Measurements from ENCODE around the gene SCPEP1. TPM values are rescaled to one million over a fixed set of nuclear protein-coding genes. Genes with fewer than 3 reads are reported as not detected.
A peak's percentile ranks its signal among the peaks of the same experiment; 100 is the strongest.

The SCPEP1 gene
- total and polyA plus RNA-seq, 2 donors (not counting 1 experiment from before 2014, with no cell fraction given), result 84.7 to 101 TPM

GRCh38 chr17:56973520-56973919, 4.4 kb upstream of the SCPEP1 start:
- H3K27ac ChIP-seq (ENCODE audit: insufficient read depth, low read length), result no peak overlapping the region
- H3K36me3 ChIP-seq (ENCODE audit: control insufficient read depth, insufficient read depth, low read length), result no peaks in the 10 kb centered on the region
- H3K79me2 ChIP-seq (ENCODE audit: control insufficient read depth, insufficient read depth, low read length), result no peaks in the 10 kb centered on the region
- peak; percentile 15 to 18 for DNase-seq (ENCODE audit: low read depth in 2 of 2)
- H4K20me1 ChIP-seq (ENCODE audit: control insufficient read depth, extremely low read depth, insufficient read depth, low read length), result no peaks in the 10 kb centered on the region
- H3K4me1 ChIP-seq (ENCODE audit: control insufficient read depth, extremely low read depth, insufficient read depth, low read length), result no peaks in the 10 kb centered on the region
- H3K27me3 ChIP-seq (ENCODE audit: control insufficient read depth, insufficient read depth, low read length), result peaks cover 5% of the 10 kb centered on the region
- H3K4me3 ChIP-seq (replicated peaks in 1 of 4; ENCODE audit: control extremely low read depth in 1 of 4, insufficient read depth in 1 of 4, low read depth in 3 of 4, low read length in 4 of 4), result no peak overlapping the region
- no peaks in the 10 kb centered on the region for H3K9me3 ChIP-seq (ENCODE audit: control insufficient read depth, insufficient read depth, low read depth, low read length)
- TF ChIP-seq, protein P1, sequence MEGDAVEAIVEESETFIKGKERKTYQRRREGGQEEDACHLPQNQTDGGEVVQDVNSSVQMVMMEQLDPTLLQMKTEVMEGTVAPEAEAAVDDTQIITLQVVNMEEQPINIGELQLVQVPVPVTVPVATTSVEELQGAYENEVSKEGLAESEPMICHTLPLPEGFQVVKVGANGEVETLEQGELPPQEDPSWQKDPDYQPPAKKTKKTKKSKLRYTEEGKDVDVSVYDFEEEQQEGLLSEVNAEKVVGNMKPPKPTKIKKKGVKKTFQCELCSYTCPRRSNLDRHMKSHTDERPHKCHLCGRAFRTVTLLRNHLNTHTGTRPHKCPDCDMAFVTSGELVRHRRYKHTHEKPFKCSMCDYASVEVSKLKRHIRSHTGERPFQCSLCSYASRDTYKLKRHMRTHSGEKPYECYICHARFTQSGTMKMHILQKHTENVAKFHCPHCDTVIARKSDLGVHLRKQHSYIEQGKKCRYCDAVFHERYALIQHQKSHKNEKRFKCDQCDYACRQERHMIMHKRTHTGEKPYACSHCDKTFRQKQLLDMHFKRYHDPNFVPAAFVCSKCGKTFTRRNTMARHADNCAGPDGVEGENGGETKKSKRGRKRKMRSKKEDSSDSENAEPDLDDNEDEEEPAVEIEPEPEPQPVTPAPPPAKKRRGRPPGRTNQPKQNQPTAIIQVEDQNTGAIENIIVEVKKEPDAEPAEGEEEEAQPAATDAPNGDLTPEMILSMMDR (conservative IDR thresholded peaks at IDR 0.05 in 1 of 2, IDR thresholded peaks at IDR 0.05 in 1 of 2; ENCODE audit: low read depth in 1 of 2, low read length in 2 of 2), result no peak
- no peak for TF ChIP-seq EZH2 (IDR thresholded peaks at IDR 0.05; ENCODE audit: low read length, missing control alignments)
- H3K4me2 ChIP-seq (ENCODE audit: extremely low read depth, insufficient read depth, low read length), result no peak overlapping the region
- H2AFZ ChIP-seq (ENCODE audit: low read length), result no peak overlapping the region
- no peak overlapping the region for H3K9ac ChIP-seq (ENCODE audit: insufficient read depth, low read length)

GRCh38 chr17:56974055-56974454, 3.9 kb upstream of the SCPEP1 start:
- no peak for TF ChIP-seq EZH2 (IDR thresholded peaks at IDR 0.05; ENCODE audit: low read length, missing control alignments)
- TF ChIP-seq, protein P1 (conservative IDR thresholded peaks at IDR 0.05 in 1 of 2, IDR thresholded peaks at IDR 0.05 in 1 of 2; ENCODE audit: low read depth in 1 of 2, low read length in 2 of 2), result no peak

GRCh38 chr17:56975656-56976055, 2.3 kb upstream of the SCPEP1 start:
- H3K9ac ChIP-seq (ENCODE audit: insufficient read depth, low read length), result no peak overlapping the region
- no peaks in the 10 kb centered on the region for H3K79me2 ChIP-seq (ENCODE audit: control insufficient read depth, insufficient read depth, low read length)
- no peak for TF ChIP-seq EZH2 (IDR thresholded peaks at IDR 0.05; ENCODE audit: low read length, missing control alignments)
- TF ChIP-seq, protein P1 (conservative IDR thresholded peaks at IDR 0.05 in 1 of 2, IDR thresholded peaks at IDR 0.05 in 1 of 2; ENCODE audit: low read depth in 1 of 2, low read length in 2 of 2), result no peak

More at GRCh38 chr17:56974055-56974454, 3.9 kb upstream of the SCPEP1 start:
- no peak overlapping the region for H3K27ac ChIP-seq (ENCODE audit: insufficient read depth, low read length)
- no peaks in the 10 kb centered on the region for H4K20me1 ChIP-seq (ENCODE audit: control insufficient read depth, extremely low read depth, insufficient read depth, low read length)
- H3K9ac ChIP-seq (ENCODE audit: insufficient read depth, low read length), result no peak overlapping the region
- peaks cover 5% of the 10 kb centered on the region for H3K27me3 ChIP-seq (ENCODE audit: control insufficient read depth, insufficient read depth, low read length)
- no peaks in the 10 kb centered on the region for H3K9me3 ChIP-seq (ENCODE audit: control insufficient read depth, insufficient read depth, low read depth, low read length)
- H3K4me1 ChIP-seq (ENCODE audit: control insufficient read depth, extremely low read depth, insufficient read depth, low read length), result no peaks in the 10 kb centered on the region
- no peaks in the 10 kb centered on the region for H3K36me3 ChIP-seq (ENCODE audit: control insufficient read depth, insufficient read depth, low read length)
- H3K4me3 ChIP-seq (replicated peaks in 1 of 4; ENCODE audit: control extremely low read depth in 1 of 4, insufficient read depth in 1 of 4, low read depth in 3 of 4, low read length in 4 of 4), result no peak overlapping the region
- no peaks in the 10 kb centered on the region for H3K79me2 ChIP-seq (ENCODE audit: control insufficient read depth, insufficient read depth, low read length)
- no peak overlapping the region for H2AFZ ChIP-seq (ENCODE audit: low read length)
- DNase-seq (ENCODE audit: low read depth in 2 of 2), result no peak
- no peak overlapping the region for H3K4me2 ChIP-seq (ENCODE audit: extremely low read depth, insufficient read depth, low read length)

More at GRCh38 chr17:56975656-56976055, 2.3 kb upstream of the SCPEP1 start:
- no peak overlapping the region for H3K27ac ChIP-seq (ENCODE audit: insufficient read depth, low read length)
- H3K4me2 ChIP-seq (ENCODE audit: extremely low read depth, insufficient read depth, low read length), result no peak overlapping the region
- H3K36me3 ChIP-seq (ENCODE audit: control insufficient read depth, insufficient read depth, low read length), result no peaks in the 10 kb centered on the region
- H2AFZ ChIP-seq (ENCODE audit: low read length), result no peak overlapping the region
- H3K27me3 ChIP-seq (ENCODE audit: control insufficient read depth, insufficient read depth, low read length), result peaks cover 5% of the 10 kb centered on the region
- H3K4me3 ChIP-seq (replicated peaks in 1 of 4; ENCODE audit: control extremely low read depth in 1 of 4, insufficient read depth in 1 of 4, low read depth in 3 of 4, low read length in 4 of 4), result no peak overlapping the region
- no peaks in the 10 kb centered on the region for H3K4me1 ChIP-seq (ENCODE audit: control insufficient read depth, extremely low read depth, insufficient read depth, low read length)
- no peaks in the 10 kb centered on the region for H4K20me1 ChIP-seq (ENCODE audit: control insufficient read depth, extremely low read depth, insufficient read depth, low read length)
- DNase-seq (ENCODE audit: low read depth in 2 of 2), result no peak
- H3K9me3 ChIP-seq (ENCODE audit: control insufficient read depth, insufficient read depth, low read depth, low read length), result no peaks in the 10 kb centered on the region
